ENCODE data around the gene CTSL.

The CTSL gene

GRCh38 chr9:87722393-87723088 is 3.4 kb upstream of the CTSL start:
- no peak overlapping the region for H3K4me2 ChIP-seq (ENCODE audit: insufficient read depth, low read length)

GRCh38 chr9:87725356-87725899 is 491 bp upstream of the CTSL start:
- H3K4me2 ChIP-seq (ENCODE audit: insufficient read depth, low read length) = no peak overlapping the region
- H3K4me1 ChIP-seq (ENCODE audit: insufficient read depth, low read length) = no peaks in the 10 kb centered on the region
- no peak overlapping the region for H3K27ac ChIP-seq (ENCODE audit: low read length)
- H3K36me3 ChIP-seq (ENCODE audit: insufficient read depth, low read length) = no peaks in the 10 kb centered on the region
- DNase-seq = no peak
- H3K9ac ChIP-seq (ENCODE audit: low read depth, low read length) = no peak overlapping the region
- no peaks in the 10 kb centered on the region for H3K9me3 ChIP-seq (ENCODE audit: insufficient read depth, low read length, severe bottlenecking)
- H3K27me3 ChIP-seq (ENCODE audit: insufficient read depth, low read length, poor library complexity) = no peaks in the 10 kb centered on the region
- H4K20me1 ChIP-seq (ENCODE audit: insufficient read depth, low read length) = no peaks in the 10 kb centered on the region
- ATAC-seq (ENCODE audit: insufficient read depth, low read depth) = no peak
- no peaks in the 10 kb centered on the region for H3K79me2 ChIP-seq (ENCODE audit: insufficient read depth, low read length)
- H3K4me3 ChIP-seq (ENCODE audit: low read depth in 1 of 2, low read length in 2 of 2) = no peak overlapping the region
- TF ChIP-seq EZH2 (IDR thresholded peaks at IDR 0.05; ENCODE audit: borderline replicate concordance, low read depth, low read length, severe bottlenecking) (no peak), CTCF (IDR thresholded peaks at IDR 0.05; ENCODE audit: borderline replicate concordance, extremely low read depth, low read length, poor library complexity, severe bottlenecking) (no peak)
- H2AFZ ChIP-seq (ENCODE audit: low read depth, low read length) = no peak overlapping the region

More at GRCh38 chr9:87722393-87723088, 3.4 kb upstream of the CTSL start:
- Histone ChIP-seq H3K36me3 (ENCODE audit: insufficient read depth, low read length) (no peaks in the 10 kb centered on the region), H3K27me3 (ENCODE audit: insufficient read depth, low read length, poor library complexity) (no peaks in the 10 kb centered on the region), H3K79me2 (ENCODE audit: insufficient read depth, low read length) (no peaks in the 10 kb centered on the region), H3K27ac (ENCODE audit: low read length) (no peak overlapping the region), H3K4me1 (ENCODE audit: insufficient read depth, low read length) (no peaks in the 10 kb centered on the region), H3K9me3 (ENCODE audit: insufficient read depth, low read length, severe bottlenecking) (no peaks in the 10 kb centered on the region), H4K20me1 (ENCODE audit: insufficient read depth, low read length) (no peaks in the 10 kb centered on the region), H3K9ac (ENCODE audit: low read depth, low read length) (no peak overlapping the region), H3K4me3 (ENCODE audit: low read depth in 1 of 2, low read length in 2 of 2) (no peak overlapping the region), H2AFZ (ENCODE audit: low read depth, low read length) (no peak overlapping the region)
- TF ChIP-seq CTCF (IDR thresholded peaks at IDR 0.05; ENCODE audit: borderline replicate concordance, extremely low read depth, low read length, poor library complexity, severe bottlenecking) (no peak), EZH2 (IDR thresholded peaks at IDR 0.05; ENCODE audit: borderline replicate concordance, low read depth, low read length, severe bottlenecking) (no peak)
- DNase-seq (no peak), ATAC-seq (ENCODE audit: insufficient read depth, low read depth) (no peak)

GRCh38 chr9:87729246-87729645 is 3.3 kb downstream of the CTSL start:
- ATAC-seq (ENCODE audit: insufficient read depth, low read depth) (no peak), DNase-seq (no peak)
- no peak for TF ChIP-seq CTCF (IDR thresholded peaks at IDR 0.05; ENCODE audit: borderline replicate concordance, extremely low read depth, low read length, poor library complexity, severe bottlenecking)
- no peak for TF ChIP-seq EZH2 (IDR thresholded peaks at IDR 0.05; ENCODE audit: borderline replicate concordance, low read depth, low read length, severe bottlenecking)
- H3K36me3 ChIP-seq (ENCODE audit: insufficient read depth, low read length) = no peaks in the 10 kb centered on the region
- no peak overlapping the region for H3K4me2 ChIP-seq (ENCODE audit: insufficient read depth, low read length)
- H3K27me3 ChIP-seq (ENCODE audit: insufficient read depth, low read length, poor library complexity) = no peaks in the 10 kb centered on the region
- no peaks in the 10 kb centered on the region for H3K79me2 ChIP-seq (ENCODE audit: insufficient read depth, low read length)
- H4K20me1 ChIP-seq (ENCODE audit: insufficient read depth, low read length) = no peaks in the 10 kb centered on the region
- no peak overlapping the region for H3K4me3 ChIP-seq (ENCODE audit: low read depth in 1 of 2, low read length in 2 of 2)
- H3K4me1 ChIP-seq (ENCODE audit: insufficient read depth, low read length) = no peaks in the 10 kb centered on the region
- H3K9ac ChIP-seq (ENCODE audit: low read depth, low read length) = no peak overlapping the region
- no peaks in the 10 kb centered on the region for H3K9me3 ChIP-seq (ENCODE audit: insufficient read depth, low read length, severe bottlenecking)
- H2AFZ ChIP-seq (ENCODE audit: low read depth, low read length) = no peak overlapping the region
- no peak overlapping the region for H3K27ac ChIP-seq (ENCODE audit: low read length)

All from DND-41 (cell line).